Endometrium (tissue), 2 donors: Measurements from ENCODE around the gene TAS1R3.

Experiments used
- FAIRE-seq: peaks from 2 replicates; lab custom pipeline; 2012; peaks lifted over from hg19 to GRCh38; lab: Jason Lieb, UNC
- donor health status: control.
- donor health status: control.

Gene TAS1R3

GRCh38 chr1:1295154-1295923, 35.7 kb upstream of the TAS1R3 start:
- FAIRE-seq = no peak

GRCh38 chr1:1296070-1297061, 34.7 kb upstream of the TAS1R3 start:
- no peak for FAIRE-seq

- FAIRE-seq = no peak
Observed at GRCh38 chr1:1297802-1298424, 33.2 kb upstream of the TAS1R3 start.

GRCh38 chr1:1298861-1299685, 32.0 kb upstream of the TAS1R3 start:
- no peak for FAIRE-seq

- FAIRE-seq = no peak
Observed at GRCh38 chr1:1299686-1300351, 31.3 kb upstream of the TAS1R3 start.

GRCh38 chr1:1300352-1300739, 30.7 kb upstream of the TAS1R3 start:
- no peak for FAIRE-seq

- no peak for FAIRE-seq
Observed at GRCh38 chr1:1302006-1302430, 29.1 kb upstream of the TAS1R3 start.

GRCh38 chr1:1302951-1303509, 28.1 kb upstream of the TAS1R3 start:
- no peak for FAIRE-seq

- FAIRE-seq = no peak
Observed at GRCh38 chr1:1303736-1304135, 27.3 kb upstream of the TAS1R3 start.

GRCh38 chr1:1304331-1305299, 26.5 kb upstream of the TAS1R3 start:
- FAIRE-seq = no peak

GRCh38 chr1:1305300-1306069, 25.6 kb upstream of the TAS1R3 start:
- FAIRE-seq = no peak

- no peak for FAIRE-seq
Observed at GRCh38 chr1:1306070-1306660, 24.9 kb upstream of the TAS1R3 start.

- no peak for FAIRE-seq
Observed at GRCh38 chr1:1306661-1307260, 24.3 kb upstream of the TAS1R3 start.

- no peak for FAIRE-seq
Observed at GRCh38 chr1:1307261-1307922, 23.7 kb upstream of the TAS1R3 start.

- FAIRE-seq = no peak
Observed at GRCh38 chr1:1307923-1308755, 22.9 kb upstream of the TAS1R3 start, which contains the start of the genes ACAP3 and PUSL1. ACAP3 (minus strand) TSS chr1:1307930; CDS start chr1:1307815, 115 bp downstream. PUSL1 (plus strand) TSS chr1:1308597; CDS start chr1:1308644, 47 bp downstream.

GRCh38 chr1:1308756-1309250, 22.3 kb upstream of the TAS1R3 start:
- FAIRE-seq = no peak
